ENCODE measurements around the gene SEMA5A. TPM values are rescaled to one million over a fixed set of nuclear protein-coding genes. Genes with fewer than 3 reads are reported as not detected.

Gene SEMA5A
- total RNA-seq, 1 experiment from 2014 or later, result 9.3 TPM

DNA sequence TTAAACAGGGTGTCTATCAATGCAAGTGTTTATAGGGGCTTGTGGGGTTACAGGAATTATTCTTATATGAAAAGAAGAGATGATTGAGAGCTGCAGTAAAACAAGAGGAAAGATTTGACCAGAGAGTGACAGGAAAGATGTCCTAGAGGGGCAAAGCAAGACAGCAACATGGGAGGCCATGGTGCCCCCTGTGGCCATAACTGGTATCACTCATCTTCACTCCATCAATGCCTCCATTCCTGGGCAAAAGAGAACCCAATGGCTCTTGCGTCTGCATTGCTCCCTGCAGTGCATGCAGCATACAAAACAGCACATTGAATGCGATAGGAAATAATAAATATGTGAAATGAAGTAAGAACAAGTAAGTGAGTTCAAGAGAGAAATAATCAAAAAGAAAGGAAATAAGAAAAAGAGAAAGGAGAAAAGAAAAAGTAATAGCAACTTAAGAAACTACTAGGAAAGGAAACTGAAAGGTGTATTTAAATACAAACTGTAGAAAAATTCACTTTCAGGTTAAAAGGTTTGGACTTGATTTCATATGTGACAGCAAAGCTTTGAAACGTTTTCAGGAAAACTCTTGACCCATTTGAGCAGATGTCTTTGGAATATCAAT is 206.6 kb downstream of the SEMA5A start:
- H3K36me3 Mint-ChIP-seq, result peaks cover 3% of the 10 kb centered on the region
- DNase-seq (ENCODE audit: low spot score) (peak; percentile 42), ATAC-seq (peak; percentile 74)
- POLR2A ChIA-PET, result no interaction called here
- H3K27me3 Mint-ChIP-seq (ENCODE audit: low read depth), result no peaks in the 10 kb centered on the region
- H3K27ac Mint-ChIP-seq, result no peak overlapping the region
- TF ChIP-seq TP53 (CRISPR knock-in tag; IDR thresholded peaks at IDR 0.05) (no peak), EMX1 (CRISPR knock-in tag; IDR thresholded peaks at IDR 0.05) (no peak), ZBTB21 (CRISPR knock-in tag; IDR thresholded peaks at IDR 0.05; ENCODE audit: borderline replicate concordance) (no peak), ZNF138 (CRISPR knock-in tag; conservative IDR thresholded peaks at IDR 0.05) (no peak), NR2C2 (CRISPR knock-in tag; IDR thresholded peaks at IDR 0.05) (no peak), CTCF (IDR thresholded peaks at IDR 0.05) (peak; percentile 48)
- TF ChIP-seq, protein P1, sequence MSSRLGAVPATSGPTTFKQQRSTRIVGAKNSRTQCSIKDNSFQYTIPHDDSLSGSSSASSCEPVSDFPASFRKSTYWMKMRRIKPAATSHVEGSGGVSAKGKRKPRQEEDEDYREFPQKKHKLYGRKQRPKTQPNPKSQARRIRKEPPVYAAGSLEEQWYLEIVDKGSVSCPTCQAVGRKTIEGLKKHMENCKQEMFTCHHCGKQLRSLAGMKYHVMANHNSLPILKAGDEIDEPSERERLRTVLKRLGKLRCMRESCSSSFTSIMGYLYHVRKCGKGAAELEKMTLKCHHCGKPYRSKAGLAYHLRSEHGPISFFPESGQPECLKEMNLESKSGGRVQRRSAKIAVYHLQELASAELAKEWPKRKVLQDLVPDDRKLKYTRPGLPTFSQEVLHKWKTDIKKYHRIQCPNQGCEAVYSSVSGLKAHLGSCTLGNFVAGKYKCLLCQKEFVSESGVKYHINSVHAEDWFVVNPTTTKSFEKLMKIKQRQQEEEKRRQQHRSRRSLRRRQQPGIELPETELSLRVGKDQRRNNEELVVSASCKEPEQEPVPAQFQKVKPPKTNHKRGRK (CRISPR knock-in tag; IDR thresholded peaks at IDR 0.05; ENCODE audit: borderline replicate concordance), result no peak
- TF ChIP-seq, protein P2, sequence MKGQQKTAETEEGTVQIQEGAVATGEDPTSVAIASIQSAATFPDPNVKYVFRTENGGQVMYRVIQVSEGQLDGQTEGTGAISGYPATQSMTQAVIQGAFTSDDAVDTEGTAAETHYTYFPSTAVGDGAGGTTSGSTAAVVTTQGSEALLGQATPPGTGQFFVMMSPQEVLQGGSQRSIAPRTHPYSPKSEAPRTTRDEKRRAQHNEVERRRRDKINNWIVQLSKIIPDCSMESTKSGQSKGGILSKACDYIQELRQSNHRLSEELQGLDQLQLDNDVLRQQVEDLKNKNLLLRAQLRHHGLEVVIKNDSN (CRISPR knock-in tag; IDR thresholded peaks at IDR 0.05), result no peak
- peaks cover 18% of the 10 kb centered on the region for H3K9me3 Mint-ChIP-seq
- CTCF ChIA-PET, result interaction anchor here (1.0 kb wide), 1 partner anchor 15 kb away, joined by 3 read pairs; no protein-coding TSS in a partner anchor
- H3K4me1 Mint-ChIP-seq, result peaks cover 3% of the 10 kb centered on the region; the same call in 1 of the 2 replicates
- no peak overlapping the region for H3K4me3 Mint-ChIP-seq

DNA sequence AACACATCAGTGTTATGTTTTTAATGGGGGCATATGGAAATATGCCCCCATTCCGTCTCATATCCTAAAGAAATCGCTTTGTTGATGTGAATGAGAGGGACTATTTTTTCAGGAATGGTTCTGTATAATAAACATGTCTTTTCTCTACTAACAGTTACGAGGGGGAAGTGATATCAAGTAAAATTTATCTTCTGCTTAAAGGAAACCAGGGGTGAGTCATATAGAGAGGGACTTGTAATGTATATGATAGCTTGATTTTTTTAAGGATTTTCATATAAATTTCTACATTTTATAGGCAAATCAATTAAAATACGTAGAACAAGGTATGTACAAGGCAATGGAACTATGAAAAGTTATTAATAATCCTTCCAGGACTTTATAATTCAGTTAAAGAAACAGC is 207.1 kb downstream of the SEMA5A start:
- DNase-seq (ENCODE audit: low spot score) (no peak), ATAC-seq (no peak)
- no peak for TF ChIP-seq ELF4 (CRISPR knock-in tag; IDR thresholded peaks at IDR 0.05; ENCODE audit: low read depth)
- no peak for TF ChIP-seq ZNF138 (CRISPR knock-in tag; conservative IDR thresholded peaks at IDR 0.05)
- TF ChIP-seq E2F4 (CRISPR knock-in tag; IDR thresholded peaks at IDR 0.05; ENCODE audit: borderline replicate concordance, low read depth), result no peak
- no peak for TF ChIP-seq ZNF317 (CRISPR knock-in tag; IDR thresholded peaks at IDR 0.05; ENCODE audit: borderline replicate concordance, low read depth)
- TF ChIP-seq NR3C1 (CRISPR knock-in tag; conservative IDR thresholded peaks at IDR 0.05; ENCODE audit: low read depth), result no peak
- TF ChIP-seq GRHL2 (CRISPR knock-in tag; IDR thresholded peaks at IDR 0.05; ENCODE audit: insufficient replicate concordance, severe bottlenecking), result no peak
- TF ChIP-seq RELA (CRISPR knock-in tag; IDR thresholded peaks at IDR 0.05; ENCODE audit: borderline replicate concordance), result no peak
- TF ChIP-seq SOX15 (CRISPR knock-in tag; IDR thresholded peaks at IDR 0.05), result no peak
- no peak for TF ChIP-seq GABPB1 (CRISPR knock-in tag; IDR thresholded peaks at IDR 0.05)
- TF ChIP-seq, protein P3, sequence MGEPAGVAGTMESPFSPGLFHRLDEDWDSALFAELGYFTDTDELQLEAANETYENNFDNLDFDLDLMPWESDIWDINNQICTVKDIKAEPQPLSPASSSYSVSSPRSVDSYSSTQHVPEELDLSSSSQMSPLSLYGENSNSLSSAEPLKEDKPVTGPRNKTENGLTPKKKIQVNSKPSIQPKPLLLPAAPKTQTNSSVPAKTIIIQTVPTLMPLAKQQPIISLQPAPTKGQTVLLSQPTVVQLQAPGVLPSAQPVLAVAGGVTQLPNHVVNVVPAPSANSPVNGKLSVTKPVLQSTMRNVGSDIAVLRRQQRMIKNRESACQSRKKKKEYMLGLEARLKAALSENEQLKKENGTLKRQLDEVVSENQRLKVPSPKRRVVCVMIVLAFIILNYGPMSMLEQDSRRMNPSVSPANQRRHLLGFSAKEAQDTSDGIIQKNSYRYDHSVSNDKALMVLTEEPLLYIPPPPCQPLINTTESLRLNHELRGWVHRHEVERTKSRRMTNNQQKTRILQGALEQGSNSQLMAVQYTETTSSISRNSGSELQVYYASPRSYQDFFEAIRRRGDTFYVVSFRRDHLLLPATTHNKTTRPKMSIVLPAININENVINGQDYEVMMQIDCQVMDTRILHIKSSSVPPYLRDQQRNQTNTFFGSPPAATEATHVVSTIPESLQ (CRISPR knock-in tag; IDR thresholded peaks at IDR 0.05), result no peak
- Mint-ChIP-seq H3K4me3 (no peak overlapping the region), H3K27ac (no peak overlapping the region), H3K9me3 (peaks cover 18% of the 10 kb centered on the region), H3K4me1 (peaks cover 3% of the 10 kb centered on the region; the same call in 1 of the 2 replicates), H3K27me3 (ENCODE audit: low read depth) (no peaks in the 10 kb centered on the region), H3K36me3 (peaks cover 3% of the 10 kb centered on the region)
- ChIA-PET POLR2A (no interaction called here), CTCF (interaction anchor here (1.0 kb wide), 1 partner anchor 15 kb away, joined by 3 read pairs; no protein-coding TSS in a partner anchor)

Data from WTC11 (cell line).